ENCODE data around the gene HS2ST1. TPM values are rescaled to one million over a fixed set of nuclear protein-coding genes. Genes with fewer than 3 reads are reported as not detected.
A peak's percentile ranks its signal among the peaks of the same experiment; 100 is the strongest.

HS2ST1 gene
- total RNA-seq, 1 donor from 2014 or later = 56.4 TPM

DNA sequence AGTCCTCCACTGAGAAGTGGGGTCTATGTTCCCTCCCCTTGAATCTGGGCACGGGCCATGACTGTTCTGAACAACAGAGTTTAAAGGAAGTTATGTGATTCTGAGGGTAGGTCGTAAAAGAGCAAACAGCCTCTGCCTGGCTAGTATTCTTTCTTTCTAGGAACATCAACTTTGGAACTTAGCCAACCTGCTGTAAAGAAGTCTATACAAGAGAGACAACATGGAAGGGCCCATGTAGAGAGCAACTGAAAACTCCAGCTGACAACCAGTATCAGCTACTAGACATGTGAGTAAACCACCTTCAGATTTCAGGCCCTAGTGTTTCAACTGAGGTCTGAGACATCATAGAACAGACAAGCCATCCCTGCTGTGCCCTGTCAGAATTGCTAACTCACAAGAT, 8.0 kb upstream of the HS2ST1 start:
- DNase-seq (ENCODE audit: low read depth, low spot score) = no peak
- H3K27me3 Mint-ChIP-seq (ENCODE audit: low read depth) = no peaks in the 10 kb centered on the region
- no peaks in the 10 kb centered on the region for H3K9me3 Mint-ChIP-seq
- H3K27ac Mint-ChIP-seq (ENCODE audit: unreplicated experiment) = no peak overlapping the region
- peaks cover 15% of the 10 kb centered on the region for H3K4me1 Mint-ChIP-seq
- H3K4me3 Mint-ChIP-seq = no peak overlapping the region
- peaks cover 15% of the 10 kb centered on the region for H3K36me3 Mint-ChIP-seq (ENCODE audit: low read depth)
- TF ChIP-seq, protein P1, sequence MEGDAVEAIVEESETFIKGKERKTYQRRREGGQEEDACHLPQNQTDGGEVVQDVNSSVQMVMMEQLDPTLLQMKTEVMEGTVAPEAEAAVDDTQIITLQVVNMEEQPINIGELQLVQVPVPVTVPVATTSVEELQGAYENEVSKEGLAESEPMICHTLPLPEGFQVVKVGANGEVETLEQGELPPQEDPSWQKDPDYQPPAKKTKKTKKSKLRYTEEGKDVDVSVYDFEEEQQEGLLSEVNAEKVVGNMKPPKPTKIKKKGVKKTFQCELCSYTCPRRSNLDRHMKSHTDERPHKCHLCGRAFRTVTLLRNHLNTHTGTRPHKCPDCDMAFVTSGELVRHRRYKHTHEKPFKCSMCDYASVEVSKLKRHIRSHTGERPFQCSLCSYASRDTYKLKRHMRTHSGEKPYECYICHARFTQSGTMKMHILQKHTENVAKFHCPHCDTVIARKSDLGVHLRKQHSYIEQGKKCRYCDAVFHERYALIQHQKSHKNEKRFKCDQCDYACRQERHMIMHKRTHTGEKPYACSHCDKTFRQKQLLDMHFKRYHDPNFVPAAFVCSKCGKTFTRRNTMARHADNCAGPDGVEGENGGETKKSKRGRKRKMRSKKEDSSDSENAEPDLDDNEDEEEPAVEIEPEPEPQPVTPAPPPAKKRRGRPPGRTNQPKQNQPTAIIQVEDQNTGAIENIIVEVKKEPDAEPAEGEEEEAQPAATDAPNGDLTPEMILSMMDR (conservative IDR thresholded peaks at IDR 0.05) = no peak

DNA sequence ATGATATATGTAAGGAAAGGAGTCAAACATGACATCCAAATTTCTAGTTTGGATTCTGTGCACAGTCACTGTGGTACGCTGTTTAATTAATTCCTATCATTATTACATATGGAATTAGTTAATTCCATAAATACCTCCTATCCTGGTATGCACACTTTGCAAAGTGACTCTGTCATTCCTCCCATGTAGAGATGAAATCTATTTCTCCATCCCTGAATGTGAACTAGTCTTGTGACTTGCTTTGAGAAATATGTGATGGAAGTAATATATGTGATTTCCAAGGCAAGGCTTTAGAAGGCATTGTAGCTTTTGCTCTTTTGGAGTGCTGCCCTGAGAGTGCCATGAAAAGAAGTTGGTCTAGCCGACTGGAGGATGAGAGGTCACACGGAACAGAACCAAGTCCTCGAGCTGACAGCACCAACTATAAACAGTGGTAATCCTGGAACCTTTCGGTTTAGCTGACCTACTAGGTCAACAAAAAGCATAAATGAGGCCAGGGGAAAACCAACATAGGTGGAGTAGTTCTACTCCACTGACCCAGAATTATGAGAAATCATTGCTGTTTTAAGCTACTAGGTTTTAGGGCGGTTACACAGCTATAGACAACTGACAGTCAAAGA, 2.0 kb upstream of the HS2ST1 start:
- no peaks in the 10 kb centered on the region for H3K9me3 Mint-ChIP-seq
- H3K4me1 Mint-ChIP-seq = peaks cover 36% of the 10 kb centered on the region
- TF ChIP-seq, protein P1 (conservative IDR thresholded peaks at IDR 0.05) = no peak
- H3K4me3 Mint-ChIP-seq = no peak overlapping the region
- DNase-seq (ENCODE audit: low read depth, low spot score) = no peak
- peaks cover 9% of the 10 kb centered on the region for H3K36me3 Mint-ChIP-seq (ENCODE audit: low read depth)
- no peaks in the 10 kb centered on the region for H3K27me3 Mint-ChIP-seq (ENCODE audit: low read depth)
- H3K27ac Mint-ChIP-seq (ENCODE audit: unreplicated experiment) = no peak overlapping the region

DNA sequence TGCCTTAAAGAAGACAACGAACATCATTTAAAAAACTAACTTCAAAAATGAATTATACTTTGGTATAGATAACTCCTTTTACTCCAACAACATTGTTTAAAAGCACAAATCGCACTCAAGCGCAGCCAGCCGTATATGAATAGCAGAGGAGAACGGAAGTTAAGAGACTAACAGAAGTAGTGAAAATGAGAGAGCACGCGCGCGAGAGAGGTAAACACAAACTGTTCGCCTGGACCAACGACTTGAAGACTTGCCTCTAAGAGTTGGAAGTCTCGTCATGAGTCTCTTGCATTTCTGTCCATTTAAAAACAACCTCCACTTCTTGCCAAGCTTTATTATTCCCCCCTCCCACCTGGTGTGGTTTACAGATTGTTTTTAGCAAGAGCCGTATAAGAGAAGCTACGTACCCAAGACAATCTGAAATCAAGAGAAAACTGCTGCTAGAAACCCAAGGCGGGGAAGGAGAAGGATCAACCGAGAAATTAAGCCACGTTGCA, 988 bp upstream of the HS2ST1 start:
- no peak overlapping the region for H3K4me3 Mint-ChIP-seq
- no peak for DNase-seq (ENCODE audit: low read depth, low spot score)
- peaks cover 9% of the 10 kb centered on the region for H3K36me3 Mint-ChIP-seq (ENCODE audit: low read depth)
- H3K4me1 Mint-ChIP-seq = peaks cover 39% of the 10 kb centered on the region
- TF ChIP-seq, protein P1 (conservative IDR thresholded peaks at IDR 0.05) = no peak
- no peaks in the 10 kb centered on the region for H3K9me3 Mint-ChIP-seq
- no peaks in the 10 kb centered on the region for H3K27me3 Mint-ChIP-seq (ENCODE audit: low read depth)
- H3K27ac Mint-ChIP-seq (ENCODE audit: unreplicated experiment) = no peak overlapping the region

DNA sequence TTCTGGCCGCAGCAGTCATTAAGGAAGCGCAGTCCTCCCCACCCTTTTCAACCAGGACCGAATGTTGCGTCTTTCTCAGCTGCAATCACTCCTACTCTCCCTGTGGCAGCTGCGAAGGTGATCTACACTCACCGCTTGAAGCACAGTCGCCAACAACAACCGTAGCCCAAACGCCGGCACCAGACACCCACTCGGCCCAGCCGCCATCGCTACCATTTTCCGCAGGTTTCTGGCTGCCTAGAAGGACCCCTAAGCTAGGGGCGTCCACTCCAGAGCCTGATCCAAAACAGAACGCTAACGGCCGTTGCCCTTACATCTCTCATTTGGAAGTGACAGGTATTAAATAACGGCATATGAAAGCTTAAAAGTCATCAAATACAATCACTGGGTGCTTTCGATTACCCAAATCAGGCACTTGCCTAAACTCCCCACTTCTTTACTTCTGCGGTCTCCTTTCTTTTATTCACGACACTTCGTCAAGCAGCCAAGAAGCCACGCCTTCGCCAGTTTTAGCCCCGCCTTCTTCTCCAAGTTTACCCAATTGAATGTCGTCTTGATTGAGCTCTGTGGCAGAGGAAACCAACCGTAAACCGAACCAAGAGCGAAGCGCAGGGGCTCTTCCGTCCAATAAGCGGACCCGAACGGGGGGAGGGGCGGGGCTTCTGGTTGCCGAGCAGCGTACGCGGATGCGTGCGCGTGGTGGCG, 387 bp upstream of the HS2ST1 start, which contains the start of gene SELENOF:
SELENOF (minus strand) TSS at position 231 of the 705 bp plus-strand sequence; CDS start at position 216, 15 bp downstream.
- Mint-ChIP-seq H3K36me3 (ENCODE audit: low read depth) (peaks cover 9% of the 10 kb centered on the region), H3K27ac (ENCODE audit: unreplicated experiment) (no peak within 1 kb of the TSS), H3K4me1 (peaks cover 38% of the 10 kb centered on the region), H3K4me3 (no peak within 1 kb of the TSS), H3K9me3 (no peaks in the 10 kb centered on the region), H3K27me3 (ENCODE audit: low read depth) (no peaks in the 10 kb centered on the region)
- DNase-seq (ENCODE audit: low read depth, low spot score) = peak; percentile 97
- TF ChIP-seq, protein P1 (conservative IDR thresholded peaks at IDR 0.05) = no peak

DNA sequence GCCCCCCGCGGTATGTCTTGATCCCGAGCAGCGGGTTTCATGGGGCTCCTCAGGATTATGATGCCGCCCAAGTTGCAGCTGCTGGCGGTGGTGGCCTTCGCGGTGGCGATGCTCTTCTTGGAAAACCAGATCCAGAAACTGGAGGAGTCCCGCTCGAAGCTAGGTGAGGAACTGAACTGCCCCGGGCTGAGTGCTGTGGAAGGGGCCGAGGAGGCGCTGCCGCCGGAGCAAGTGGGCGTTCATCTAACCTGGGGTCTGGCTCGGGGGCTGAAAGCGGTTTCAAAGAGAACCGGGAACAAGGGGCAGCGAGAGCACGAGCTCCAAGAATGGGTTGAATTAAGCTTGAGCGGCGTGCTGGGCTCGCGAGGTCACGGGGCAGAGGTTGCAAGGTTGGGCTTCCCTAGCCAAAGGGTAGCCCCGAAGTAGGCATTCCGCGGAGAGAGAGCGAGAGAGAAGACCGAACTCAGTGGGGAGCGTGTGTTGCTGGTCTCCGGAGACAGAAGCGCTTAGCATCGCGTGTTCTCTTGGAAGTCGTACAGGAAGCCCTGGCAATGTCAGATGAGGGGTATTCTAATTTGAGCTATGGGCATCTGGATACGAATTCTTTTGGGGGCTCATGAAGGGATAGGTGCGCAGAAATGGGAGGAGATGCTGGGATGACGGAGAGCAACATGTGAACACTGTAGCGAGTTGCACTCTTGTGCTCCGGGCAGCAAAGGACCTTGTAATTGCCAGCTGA, 732 bp downstream of the HS2ST1 start:
- Mint-ChIP-seq H3K4me1 (peaks cover 34% of the 10 kb centered on the region), H3K27ac (ENCODE audit: unreplicated experiment) (no peak overlapping the region), H3K36me3 (ENCODE audit: low read depth) (peaks cover under 1% of the 10 kb centered on the region), H3K4me3 (no peak overlapping the region), H3K9me3 (no peaks in the 10 kb centered on the region), H3K27me3 (ENCODE audit: low read depth) (no peaks in the 10 kb centered on the region)
- peak; percentile 47 for DNase-seq (ENCODE audit: low read depth, low spot score)
- TF ChIP-seq, protein P1 (conservative IDR thresholded peaks at IDR 0.05) = no peak

Measured in neural crest cell (in vitro differentiated cells).